Mesenchymal stem cell (in vitro differentiated cells and primary cell): ENCODE measurements around the gene CHAC1.

Experiments used
- DNase-seq: peaks from one replicate; pipeline ENCODE4 v3.0.0-alpha.2; 2013
- H2AFZ ChIP-seq: one replicate; pipeline ENCODE4 v1.6.1; 2013; ENCODE audit warnings: low read depth, mild to moderate bottlenecking, control low read depth, inconsistent platforms, low read length, moderate library complexity
- H2AK5ac ChIP-seq: 2 replicates; pipeline ENCODE4 v1.6.1; 2013; ENCODE audit warnings: low read length, moderate library complexity, mild to moderate bottlenecking, inconsistent platforms; ENCODE audit not compliant: severe bottlenecking
- H2BK120ac ChIP-seq: one replicate; pipeline ENCODE4 v1.6.1; 2013; ENCODE audit warnings: low read depth, mild to moderate bottlenecking, inconsistent platforms, low read length, moderate library complexity
- H2BK12ac ChIP-seq, 2 experiments: one replicate each; pipeline ENCODE4 v1.6.1; 2013; ENCODE audit warnings: inconsistent platforms in 2 of 2, low read length in 2 of 2, mild to moderate bottlenecking in 2 of 2, moderate library complexity in 2 of 2, control low read depth in 1 of 2
- H2BK15ac ChIP-seq: one replicate; pipeline ENCODE4 v1.6.1; 2013; ENCODE audit warnings: mild to moderate bottlenecking, low read depth, inconsistent platforms; ENCODE audit not compliant: poor library complexity, severe bottlenecking
- H2BK5ac ChIP-seq: 2 replicates; pipeline ENCODE4 v1.6.1; 2013; ENCODE audit warnings: low read depth, mild to moderate bottlenecking, low read length, control low read depth, inconsistent platforms; ENCODE audit not compliant: poor library complexity, severe bottlenecking
- H3K14ac ChIP-seq, 2 experiments: one replicate each; pipeline ENCODE4 v1.6.1; 2013; ENCODE audit warnings: inconsistent platforms in 2 of 2, low read length in 2 of 2, control low read depth in 1 of 2, mild to moderate bottlenecking in 1 of 2, moderate library complexity in 1 of 2
- H3K18ac ChIP-seq, 2 experiments: one replicate each; pipeline ENCODE4 v1.6.1; 2013; ENCODE audit warnings: inconsistent platforms in 2 of 2, low read length in 2 of 2, control low read depth in 1 of 2, low read depth in 1 of 2, mild to moderate bottlenecking in 1 of 2
- H3K23ac ChIP-seq, 2 experiments: one replicate each; pipeline ENCODE4 v1.6.1; 2013; ENCODE audit warnings: inconsistent platforms in 2 of 2, low read length in 2 of 2, mild to moderate bottlenecking in 2 of 2, moderate library complexity in 2 of 2, control low read depth in 1 of 2
- H3K27ac ChIP-seq: 2 replicates; pipeline ENCODE4 v1.5.1; 2013; ENCODE audit warnings: mild to moderate bottlenecking, moderate library complexity, low read length, control low read depth, inconsistent platforms; ENCODE audit not compliant: poor library complexity, severe bottlenecking
- H3K27me3 ChIP-seq, 2 experiments: 2 replicates each; pipeline versions ENCODE4 v1.6.1 to v1.7.0; 2013; ENCODE audit warnings: low read length in 2 of 2, mild to moderate bottlenecking in 2 of 2, moderate library complexity in 2 of 2, control low read depth in 1 of 2, inconsistent platforms in 1 of 2; ENCODE audit not compliant: control insufficient read depth in 1 of 2, insufficient read depth in 1 of 2
- H3K36me3 ChIP-seq, 2 experiments: 2 replicates each; pipeline versions ENCODE4 v1.6.1 to v1.7.0; 2013; ENCODE audit warnings: low read length in 2 of 2, control low read depth in 1 of 2, inconsistent platforms in 1 of 2, low read depth in 1 of 2, mild to moderate bottlenecking in 1 of 2; ENCODE audit not compliant: insufficient read depth in 2 of 2, control insufficient read depth in 1 of 2
- H3K4ac ChIP-seq, 2 experiments: one replicate each; pipeline ENCODE4 v1.6.1; 2013; ENCODE audit warnings: inconsistent platforms in 2 of 2, low read length in 2 of 2, mild to moderate bottlenecking in 2 of 2, moderate library complexity in 2 of 2, control low read depth in 1 of 2, low read depth in 1 of 2
- H3K4me1 ChIP-seq: 2 replicates; pipeline ENCODE4 v1.6.1; 2013; ENCODE audit warnings: low read depth, low read length, control low read depth; ENCODE audit not compliant: control insufficient read depth, insufficient read depth
- H3K4me2 ChIP-seq: 2 replicates; pipeline ENCODE4 v1.6.1; 2013; ENCODE audit warnings: low read length, mild to moderate bottlenecking, inconsistent platforms; ENCODE audit not compliant: poor library complexity, severe bottlenecking
- H3K4me3 ChIP-seq, 2 experiments: 2 replicates each; pipeline versions ENCODE4 v1.5.1 to v1.7.0; 2013; ENCODE audit warnings: low read length in 2 of 2, mild to moderate bottlenecking in 2 of 2, control low read depth in 1 of 2, low read depth in 1 of 2; ENCODE audit not compliant: insufficient read depth in 1 of 2
- H3K79me1 ChIP-seq: replicated peaks from 2 replicates; pipeline ENCODE4 v1.6.1; 2013; ENCODE audit warnings: mild to moderate bottlenecking, control low read depth, low read length, inconsistent platforms; ENCODE audit not compliant: poor library complexity, severe bottlenecking
- H3K9ac ChIP-seq: 2 replicates; pipeline ENCODE4 v1.7.0; 2013; ENCODE audit warnings: mild to moderate bottlenecking, low read length, moderate library complexity
- H3K9me3 ChIP-seq: 2 replicates; pipeline ENCODE4 v1.7.0; 2013; ENCODE audit warnings: mild to moderate bottlenecking, low read length; ENCODE audit not compliant: control insufficient read depth
- H4K8ac ChIP-seq: one replicate; pipeline ENCODE4 v1.6.1; 2013; ENCODE audit warnings: inconsistent platforms, mild to moderate bottlenecking, low read length, moderate library complexity
- H4K91ac ChIP-seq: one replicate; pipeline ENCODE4 v1.6.1; 2013; ENCODE audit warnings: mild to moderate bottlenecking, low read length, inconsistent platforms
- whole genome bisulfite sequencing: methylation state at CpG from one replicate; pipeline ENCODE4 v1.1.7; 2013; ENCODE audit warnings: mixed read lengths; 5-methylcytosine and 5-hydroxymethylcytosine counted together

The CHAC1 gene

DNA sequence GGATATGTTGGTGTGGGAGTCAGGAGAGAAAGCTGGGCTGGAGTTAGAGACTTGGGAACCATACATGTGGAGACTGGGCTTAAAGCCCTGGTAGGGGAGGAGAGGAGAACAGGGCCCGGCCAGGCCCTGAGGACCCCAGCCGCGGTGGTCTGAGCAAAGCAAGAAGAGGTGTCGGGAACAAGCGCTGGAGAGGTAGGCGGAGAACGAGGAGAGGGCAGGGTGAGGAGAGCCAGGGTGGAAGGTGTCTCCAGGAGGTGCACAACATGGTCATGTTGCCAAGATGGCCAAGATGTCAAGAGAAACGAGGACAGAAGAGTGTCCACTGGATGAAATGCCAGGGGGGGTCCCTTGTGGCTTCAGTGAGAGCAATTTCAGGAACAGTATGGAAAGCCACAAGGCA is 5.5 kb downstream of the CHAC1 start:
- H3K4me3 ChIP-seq = no peak overlapping the region
- no peak overlapping the region for H2BK120ac ChIP-seq
- H2BK5ac ChIP-seq = no peak overlapping the region
- H3K79me1 ChIP-seq = peaks cover 5% of the 10 kb centered on the region
- H2BK15ac ChIP-seq = no peak overlapping the region
- H4K8ac ChIP-seq = no peak overlapping the region
- H3K23ac ChIP-seq = no peak overlapping the region
- no peak overlapping the region for H2AK5ac ChIP-seq
- no peak overlapping the region for H2AFZ ChIP-seq
- H3K4me1 ChIP-seq = peaks cover 28% of the 10 kb centered on the region
- no peak overlapping the region for H3K4me2 ChIP-seq
- H3K4ac ChIP-seq = no peak overlapping the region
- H3K27me3 ChIP-seq = peaks cover 0 to 16% of the 10 kb centered on the region in 2 experiments
- 88% methylated on average over 8 of the region's 8 CpGs for WGBS
- H3K9ac ChIP-seq = no peak overlapping the region
- no peak for DNase-seq
- peak overlapping the region in 1 of 2 experiments; percentile 11 for H2BK12ac ChIP-seq
- H3K36me3 ChIP-seq = peaks cover 0 to 22% of the 10 kb centered on the region in 2 experiments
- H3K14ac ChIP-seq = no peak overlapping the region
- no peak overlapping the region for H4K91ac ChIP-seq
- H3K18ac ChIP-seq = peak overlapping the region in 1 of 2 experiments; percentile 9
- H3K9me3 ChIP-seq = no peaks in the 10 kb centered on the region
- no peak overlapping the region for H3K27ac ChIP-seq

DNA sequence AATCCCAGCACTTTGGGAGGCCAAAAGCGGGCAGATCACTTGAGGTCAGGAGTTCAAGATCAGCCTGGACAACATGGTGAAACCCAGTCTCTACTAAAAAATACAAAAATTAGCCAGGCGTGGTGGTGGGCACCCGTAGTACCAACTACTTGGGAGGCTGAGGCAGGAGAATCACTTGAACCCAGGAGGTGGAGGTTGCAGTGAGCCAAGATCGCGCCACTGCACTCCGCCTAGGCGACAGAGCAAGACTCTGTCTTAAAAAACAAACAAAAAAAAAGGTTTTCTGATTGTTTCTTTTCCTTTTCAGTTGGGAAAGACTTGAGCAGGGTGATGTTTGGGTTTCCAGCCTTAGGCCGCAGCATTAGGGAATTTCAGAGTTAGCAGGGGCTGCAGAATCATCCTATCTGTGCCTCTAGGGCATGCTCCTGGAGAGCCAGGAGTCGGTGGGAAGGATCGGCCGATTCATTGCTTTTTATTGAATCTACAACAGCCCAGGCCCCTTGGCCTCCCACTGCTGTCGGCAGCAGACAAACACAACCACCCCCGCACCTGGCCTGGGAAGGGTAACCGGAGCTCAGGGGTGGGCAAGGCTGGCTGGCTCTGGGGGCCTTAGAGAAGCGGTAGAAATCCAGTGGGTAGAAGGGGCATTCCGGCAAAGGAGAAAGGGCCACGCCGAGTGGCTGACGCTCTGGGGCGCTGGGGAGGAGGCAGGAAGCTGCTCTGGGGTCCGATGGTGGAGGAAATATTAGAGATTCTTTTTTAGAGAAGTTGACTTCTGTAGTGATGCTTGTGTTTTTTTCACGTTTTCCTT is 6.3 kb downstream of the CHAC1 start:
- peak; percentile 21 for DNase-seq
- Histone ChIP-seq H2AFZ (no peak overlapping the region), H3K79me1 (peaks cover 5% of the 10 kb centered on the region), H2BK120ac (no peak overlapping the region), H3K9me3 (no peaks in the 10 kb centered on the region), H3K18ac (no peak overlapping the region), H3K27me3 (peaks cover 0 to 22% of the 10 kb centered on the region in 2 experiments), H3K9ac (no peak overlapping the region), H2BK15ac (no peak overlapping the region), H2BK12ac (no peak overlapping the region), H3K36me3 (peaks cover 0 to 22% of the 10 kb centered on the region in 2 experiments), H2BK5ac (no peak overlapping the region), H4K91ac (no peak overlapping the region), H3K14ac (no peak overlapping the region), H3K4me3 (no peak overlapping the region), H3K4ac (no peak overlapping the region), H2AK5ac (no peak overlapping the region), H3K27ac (no peak overlapping the region), H3K4me1 (peaks cover 23% of the 10 kb centered on the region), H3K4me2 (no peak overlapping the region), H4K8ac (no peak overlapping the region), H3K23ac (peak overlapping the region in 1 of 2 experiments; percentile 1)
- 84% methylated on average over 20 of the region's 22 CpGs for WGBS

GRCh38 chr15:40960151-40960885 is 7.0 kb downstream of the CHAC1 start:
- Histone ChIP-seq H2AFZ (no peak overlapping the region), H3K27ac (no peak overlapping the region), H2AK5ac (no peak overlapping the region), H3K18ac (no peak overlapping the region), H3K4me2 (no peak overlapping the region), H3K9me3 (no peaks in the 10 kb centered on the region), H3K4me1 (peaks cover 21% of the 10 kb centered on the region), H4K8ac (no peak overlapping the region), H3K23ac (no peak overlapping the region), H2BK120ac (no peak overlapping the region), H3K36me3 (peaks cover 0 to 18% of the 10 kb centered on the region in 2 experiments), H3K4ac (no peak overlapping the region), H3K4me3 (no peak overlapping the region), H4K91ac (no peak overlapping the region), H2BK15ac (no peak overlapping the region), H3K14ac (no peak overlapping the region), H2BK5ac (no peak overlapping the region), H2BK12ac (peak overlapping the region in 1 of 2 experiments; percentile 23), H3K9ac (no peak overlapping the region), H3K79me1 (peaks cover 1% of the 10 kb centered on the region), H3K27me3 (peaks cover 0 to 25% of the 10 kb centered on the region in 2 experiments)
- 94% methylated on average over 16 of the region's 16 CpGs for WGBS
- DNase-seq = no peak

DNA sequence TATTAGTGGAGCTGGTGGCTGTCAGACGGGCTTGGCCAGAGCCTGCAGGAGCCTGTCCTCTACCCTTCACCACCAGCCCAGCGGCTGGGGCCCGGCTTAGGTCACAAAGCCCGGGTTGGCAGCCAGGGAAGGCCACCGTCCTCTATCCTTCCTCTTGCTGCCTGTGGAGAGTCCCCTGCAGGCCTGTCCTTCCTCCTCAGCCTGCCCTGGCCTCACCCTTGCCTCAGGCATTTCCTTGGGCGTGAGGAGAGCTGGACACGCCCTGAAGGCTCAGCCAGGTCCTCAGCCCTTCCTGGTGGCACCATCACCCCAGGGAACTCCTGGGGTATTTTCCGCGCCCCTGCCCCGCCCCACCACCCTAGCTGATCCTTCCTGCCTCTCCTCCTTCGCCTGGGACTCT is 7.7 kb downstream of the CHAC1 start:
- H3K9ac ChIP-seq = no peak overlapping the region
- no peak overlapping the region for H4K91ac ChIP-seq
- 86% methylated on average over 11 of the region's 11 CpGs for WGBS
- H3K4me2 ChIP-seq = no peak overlapping the region
- no peak overlapping the region for H4K8ac ChIP-seq
- H3K4ac ChIP-seq = no peak overlapping the region
- no peak overlapping the region for H2AK5ac ChIP-seq
- no peak overlapping the region for H3K18ac ChIP-seq
- no peak overlapping the region for H3K27ac ChIP-seq
- peaks cover 15% of the 10 kb centered on the region for H3K4me1 ChIP-seq
- H3K14ac ChIP-seq = no peak overlapping the region
- H2BK15ac ChIP-seq = no peak overlapping the region
- H3K23ac ChIP-seq = no peak overlapping the region
- H3K79me1 ChIP-seq = no peaks in the 10 kb centered on the region
- H2AFZ ChIP-seq = no peak overlapping the region
- no peak overlapping the region for H3K4me3 ChIP-seq
- no peak overlapping the region for H2BK5ac ChIP-seq
- DNase-seq = no peak
- H2BK12ac ChIP-seq = no peak overlapping the region
- H2BK120ac ChIP-seq = no peak overlapping the region
- no peaks in the 10 kb centered on the region for H3K9me3 ChIP-seq
- H3K36me3 ChIP-seq = peaks cover 0 to 13% of the 10 kb centered on the region in 2 experiments
- H3K27me3 ChIP-seq = peaks cover 0 to 25% of the 10 kb centered on the region in 2 experiments
